Thoracic aorta (tissue), 2 donors: Measurements from ENCODE around the gene SURF6. TPM values are rescaled to one million over a fixed set of nuclear protein-coding genes. Genes with fewer than 3 reads are reported as not detected.
A peak's percentile ranks its signal among the peaks of the same experiment; 100 is the strongest.

Source experiments
- ATAC-seq: fragments of 150-250 bp; one replicate; pipeline ENCODE4 v1.8.0; 2017; ENCODE audit warnings: low read depth; ENCODE audit not compliant: insufficient number of reproducible peaks, low FRiP score
- DNase-seq: peaks from one replicate; pipeline ENCODE4 v3.0.0-alpha.2; 2020; ENCODE audit warnings: low spot score
- H3K27ac ChIP-seq, 2 donors: fragments of 200-600 bp; sonication (generic); 1 replicate in 1 of 2; 2 replicates in 1 of 2; pipeline ENCODE4 v1.5.1; 2016; ENCODE audit warnings: mild to moderate bottlenecking in 2 of 2, moderate library complexity in 2 of 2
- H3K27me3 ChIP-seq: fragments of 200-600 bp; sonication (generic); replicated peaks from 2 replicates; pipeline ENCODE4 v1.6.0; 2016; ENCODE audit warnings: mild to moderate bottlenecking; ENCODE audit not compliant: insufficient read depth
- H3K36me3 ChIP-seq: fragments of 200-600 bp; sonication (generic); one replicate; pipeline ENCODE4 v1.5.1; 2016
- H3K4me1 ChIP-seq, 2 donors: fragments of 200-600 bp; sonication (generic); 1 replicate in 1 of 2; 2 replicates in 1 of 2; pipeline versions ENCODE4 v1.5.1 to v1.6.0; 2016; ENCODE audit warnings: low read depth in 2 of 2, mild to moderate bottlenecking in 1 of 2; ENCODE audit not compliant: control insufficient read depth in 1 of 2
- H3K4me3 ChIP-seq: fragments of 200-600 bp; sonication (generic); 2 replicates; pipeline ENCODE4 v1.5.1; 2016; ENCODE audit warnings: mild to moderate bottlenecking
- H3K9me3 ChIP-seq: fragments of 200-600 bp; sonication (generic); 2 replicates; pipeline ENCODE4 v1.5.1; 2016
- total RNA-seq, 2 donors: library from RNA; depleted of rRNA; stranded (reverse); fragments of >200 nt; gene quantifications; one replicate each; pipeline versions ENCODE4 v1.1.0 to v1.2.3, GENCODE V29; 2016
- TF ChIP-seq, protein P1 (sequence below): fragments of 200-600 bp; sonication (generic); IDR thresholded peaks from one replicate; pipeline ENCODE4 v1.5.1; 2019; ENCODE audit warnings: antibody characterized with exemption

Gene SURF6
- total RNA-seq, 2 donors from 2014 or later, result 11.6 to 46.1 TPM

DNA sequence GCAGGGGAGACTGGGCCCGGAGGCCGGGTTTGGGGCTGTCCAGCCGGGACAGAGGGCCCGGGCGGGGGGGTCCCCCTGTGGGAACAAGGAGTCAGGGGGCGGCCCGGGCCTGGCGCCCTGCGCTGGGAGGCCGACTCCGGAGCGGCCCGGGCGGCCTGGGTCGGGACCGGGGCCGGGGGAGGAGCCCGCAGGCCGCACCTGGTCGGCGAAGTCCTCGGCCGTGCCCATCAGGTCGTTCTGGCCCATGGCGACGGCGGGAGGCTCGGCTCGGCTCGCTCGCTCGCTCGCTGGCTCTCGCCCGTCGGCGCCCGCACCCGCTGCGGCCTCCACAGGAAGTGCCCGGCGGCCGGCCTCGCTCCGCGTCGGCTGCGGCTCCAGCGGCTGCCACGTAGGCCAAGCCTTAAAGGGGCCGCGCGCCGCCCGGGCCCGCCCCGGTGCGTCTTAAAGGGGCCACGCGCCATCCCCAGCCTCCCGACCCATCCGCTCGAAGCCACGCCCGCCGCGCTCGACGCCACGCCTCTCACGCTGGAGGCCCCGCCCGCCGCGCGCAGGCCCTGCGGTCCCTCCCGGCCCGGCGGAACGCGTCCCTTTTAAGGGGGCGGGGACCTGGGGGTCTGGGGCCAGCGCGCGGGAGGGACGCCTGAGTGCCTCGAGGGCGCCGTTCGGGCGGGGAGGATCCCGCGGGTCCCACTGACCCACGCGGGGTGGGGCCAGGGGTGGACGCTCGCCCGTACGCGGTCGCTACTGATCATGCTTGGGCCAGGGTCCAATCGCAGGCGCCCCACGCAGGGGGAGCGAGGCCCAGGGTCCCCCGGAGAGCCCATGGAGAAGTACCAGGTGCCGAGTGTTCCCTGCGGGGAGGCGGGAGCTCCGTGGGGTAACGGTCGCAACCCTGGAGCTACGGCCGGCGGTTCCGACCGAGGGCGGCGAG lies 40.0 kb upstream of the SURF6 start, which contains the start of the genes STKLD1 and SURF4:
STKLD1 (plus strand) TSS at position 643 of the 931 bp plus-strand sequence; CDS start at position 751, 108 bp downstream.
SURF4 (minus strand) TSS at position 337 of the 931 bp plus-strand sequence; CDS start at position 246, 91 bp downstream.
- Histone ChIP-seq H3K4me3 (peak within 1 kb of the TSS; percentile 92), H3K4me1 (peaks cover 33 to 42% of the 10 kb centered on the region in 2 donors), H3K9me3 (no peaks in the 10 kb centered on the region), H3K27me3 (no peaks in the 10 kb centered on the region), H3K27ac (peak within 1 kb of the TSS; percentile 90 to 95), H3K36me3 (peaks cover 4% of the 10 kb centered on the region)
- TF ChIP-seq, protein P1, sequence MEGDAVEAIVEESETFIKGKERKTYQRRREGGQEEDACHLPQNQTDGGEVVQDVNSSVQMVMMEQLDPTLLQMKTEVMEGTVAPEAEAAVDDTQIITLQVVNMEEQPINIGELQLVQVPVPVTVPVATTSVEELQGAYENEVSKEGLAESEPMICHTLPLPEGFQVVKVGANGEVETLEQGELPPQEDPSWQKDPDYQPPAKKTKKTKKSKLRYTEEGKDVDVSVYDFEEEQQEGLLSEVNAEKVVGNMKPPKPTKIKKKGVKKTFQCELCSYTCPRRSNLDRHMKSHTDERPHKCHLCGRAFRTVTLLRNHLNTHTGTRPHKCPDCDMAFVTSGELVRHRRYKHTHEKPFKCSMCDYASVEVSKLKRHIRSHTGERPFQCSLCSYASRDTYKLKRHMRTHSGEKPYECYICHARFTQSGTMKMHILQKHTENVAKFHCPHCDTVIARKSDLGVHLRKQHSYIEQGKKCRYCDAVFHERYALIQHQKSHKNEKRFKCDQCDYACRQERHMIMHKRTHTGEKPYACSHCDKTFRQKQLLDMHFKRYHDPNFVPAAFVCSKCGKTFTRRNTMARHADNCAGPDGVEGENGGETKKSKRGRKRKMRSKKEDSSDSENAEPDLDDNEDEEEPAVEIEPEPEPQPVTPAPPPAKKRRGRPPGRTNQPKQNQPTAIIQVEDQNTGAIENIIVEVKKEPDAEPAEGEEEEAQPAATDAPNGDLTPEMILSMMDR, result peak; percentile 12
- ATAC-seq (peak; percentile 91), DNase-seq (peak; percentile 85)

DNA sequence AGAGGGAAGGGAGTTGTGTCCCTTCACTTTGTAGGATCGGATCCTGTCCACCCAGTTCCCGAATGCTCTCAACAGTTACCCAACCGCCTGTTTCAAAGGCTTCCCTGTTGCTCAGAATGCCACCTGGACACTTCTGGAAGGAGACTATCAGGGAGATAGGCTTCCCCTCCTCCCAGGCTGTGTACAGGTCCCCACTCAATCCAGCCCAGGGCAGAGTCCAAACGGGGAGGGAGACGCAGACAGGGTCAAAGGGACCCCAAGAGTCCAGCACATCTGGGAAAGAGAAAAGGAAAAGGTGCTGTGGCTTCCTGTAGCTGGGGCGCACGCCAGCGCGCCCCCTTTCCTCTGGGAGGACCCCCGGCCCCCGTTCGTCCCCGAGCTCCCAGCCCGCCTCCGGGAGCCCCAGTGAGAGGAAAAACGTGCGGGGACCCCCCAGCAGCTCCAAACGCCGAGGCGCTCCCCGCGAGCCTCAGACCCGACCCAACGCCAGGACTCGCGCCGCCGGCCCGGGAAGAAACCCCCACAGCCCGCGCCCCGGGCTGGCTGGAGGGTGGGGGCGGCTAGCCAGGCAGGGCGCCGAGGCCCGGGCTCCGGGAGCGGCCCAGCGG lies 39.2 kb upstream of the SURF6 start:
- no peaks in the 10 kb centered on the region for H3K27me3 ChIP-seq
- ATAC-seq (no peak), DNase-seq (no peak)
- peaks cover 33 to 50% of the 10 kb centered on the region in 2 donors for H3K4me1 ChIP-seq
- H3K27ac ChIP-seq, result peak overlapping the region; percentile 90 to 95
- TF ChIP-seq, protein P1, result no peak
- H3K9me3 ChIP-seq, result no peaks in the 10 kb centered on the region
- peaks cover 4% of the 10 kb centered on the region for H3K36me3 ChIP-seq
- peak overlapping the region; percentile 92 for H3K4me3 ChIP-seq

DNA sequence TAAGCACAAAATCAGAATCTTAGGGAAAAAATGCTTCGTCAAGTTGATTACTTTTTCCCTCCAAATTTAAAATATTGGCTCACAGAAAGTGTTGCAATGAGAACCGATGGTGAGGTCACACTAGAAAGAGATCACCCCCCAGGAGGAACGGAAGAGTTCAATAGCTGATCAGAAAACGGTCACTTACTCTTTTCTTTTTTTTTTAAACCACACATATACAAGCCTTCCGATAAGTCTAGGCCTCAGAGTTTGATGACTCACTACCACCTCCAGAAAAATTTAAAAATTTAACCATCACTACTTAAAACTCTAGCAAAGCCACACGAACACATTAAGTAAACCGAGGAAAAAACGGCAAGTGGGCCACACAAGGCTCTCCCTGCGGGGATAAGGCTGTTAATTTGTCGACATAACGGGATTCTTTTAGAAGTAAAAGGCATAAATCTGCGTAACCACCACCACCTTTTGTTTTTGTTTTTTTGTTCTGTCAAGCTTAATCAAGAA lies 38.7 kb upstream of the SURF6 start:
- Histone ChIP-seq H3K36me3 (peaks cover 4% of the 10 kb centered on the region), H3K4me3 (peak overlapping the region; percentile 92), H3K27ac (peak overlapping the region; percentile 90 to 95), H3K4me1 (peaks cover 33 to 56% of the 10 kb centered on the region in 2 donors), H3K27me3 (no peaks in the 10 kb centered on the region), H3K9me3 (no peaks in the 10 kb centered on the region)
- DNase-seq (no peak), ATAC-seq (no peak)
- TF ChIP-seq, protein P1, result no peak

DNA sequence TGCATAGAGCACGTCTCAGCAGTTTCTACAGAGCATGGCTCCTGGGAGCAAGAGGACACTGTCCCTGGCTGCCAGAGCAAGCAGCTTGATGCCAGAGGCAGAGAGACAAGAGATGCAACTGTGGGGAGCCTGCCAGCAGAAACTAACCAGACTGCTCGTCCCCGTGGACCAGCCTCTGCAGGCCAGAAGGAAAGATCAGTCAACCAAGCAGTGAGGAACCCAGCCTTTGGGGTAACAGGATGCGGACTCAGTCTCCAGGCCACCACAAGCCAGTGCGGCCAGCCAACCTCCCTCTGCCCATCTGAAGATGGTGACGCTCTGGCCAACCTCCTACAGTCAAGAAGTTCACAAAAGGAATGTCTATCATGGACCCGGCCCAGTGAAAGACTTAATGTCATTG lies 36.2 kb upstream of the SURF6 start:
- Histone ChIP-seq H3K27me3 (no peaks in the 10 kb centered on the region), H3K4me1 (peaks cover 33 to 76% of the 10 kb centered on the region in 2 donors), H3K9me3 (no peaks in the 10 kb centered on the region), H3K36me3 (peaks cover 5% of the 10 kb centered on the region), H3K27ac (no peak overlapping the region), H3K4me3 (peak overlapping the region; percentile 22)
- DNase-seq (no peak), ATAC-seq (no peak)
- TF ChIP-seq, protein P1, result no peak

DNA sequence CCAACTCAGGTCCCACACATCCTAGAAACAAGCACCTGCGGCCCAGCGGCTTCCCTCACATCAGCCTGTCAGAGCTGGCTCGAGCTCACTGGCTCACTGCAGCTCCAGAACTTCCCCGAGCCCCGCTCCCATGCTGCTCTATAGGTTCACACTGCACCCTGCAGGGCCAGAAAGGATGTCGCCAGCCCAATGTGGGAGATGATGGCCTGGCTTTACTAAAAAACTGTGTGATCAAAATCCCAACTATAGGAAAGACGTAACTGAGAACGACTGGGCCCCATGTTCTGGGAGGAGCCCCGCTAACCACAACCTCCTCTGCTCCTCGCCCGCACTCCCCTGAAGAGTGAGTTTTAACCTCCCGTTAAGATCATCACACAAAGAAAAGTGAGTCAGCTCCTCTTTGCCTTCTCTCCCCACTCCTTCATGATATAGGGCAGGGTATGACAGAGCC lies 35.3 kb upstream of the SURF6 start:
- ATAC-seq (no peak), DNase-seq (no peak)
- no peaks in the 10 kb centered on the region for H3K9me3 ChIP-seq
- no peak overlapping the region for H3K27ac ChIP-seq
- TF ChIP-seq, protein P1, result no peak
- peaks cover 12% of the 10 kb centered on the region for H3K36me3 ChIP-seq
- H3K4me3 ChIP-seq, result peak overlapping the region; percentile 15
- peaks cover 27 to 73% of the 10 kb centered on the region in 2 donors for H3K4me1 ChIP-seq
- no peaks in the 10 kb centered on the region for H3K27me3 ChIP-seq
